NOMO-1 treated with DMSO at 0.1 percent for 48 hours (cell line): ENCODE results near the gene APOBEC3H.
A peak's percentile ranks its signal among the peaks of the same experiment; 100 is the strongest.

Experiments
- DNase-seq: peaks from one replicate; lab custom pipeline; 2025; ENCODE audit not compliant: unreplicated experiment; lab: John Stamatoyannopoulos, UW

APOBEC3H gene

DNA sequence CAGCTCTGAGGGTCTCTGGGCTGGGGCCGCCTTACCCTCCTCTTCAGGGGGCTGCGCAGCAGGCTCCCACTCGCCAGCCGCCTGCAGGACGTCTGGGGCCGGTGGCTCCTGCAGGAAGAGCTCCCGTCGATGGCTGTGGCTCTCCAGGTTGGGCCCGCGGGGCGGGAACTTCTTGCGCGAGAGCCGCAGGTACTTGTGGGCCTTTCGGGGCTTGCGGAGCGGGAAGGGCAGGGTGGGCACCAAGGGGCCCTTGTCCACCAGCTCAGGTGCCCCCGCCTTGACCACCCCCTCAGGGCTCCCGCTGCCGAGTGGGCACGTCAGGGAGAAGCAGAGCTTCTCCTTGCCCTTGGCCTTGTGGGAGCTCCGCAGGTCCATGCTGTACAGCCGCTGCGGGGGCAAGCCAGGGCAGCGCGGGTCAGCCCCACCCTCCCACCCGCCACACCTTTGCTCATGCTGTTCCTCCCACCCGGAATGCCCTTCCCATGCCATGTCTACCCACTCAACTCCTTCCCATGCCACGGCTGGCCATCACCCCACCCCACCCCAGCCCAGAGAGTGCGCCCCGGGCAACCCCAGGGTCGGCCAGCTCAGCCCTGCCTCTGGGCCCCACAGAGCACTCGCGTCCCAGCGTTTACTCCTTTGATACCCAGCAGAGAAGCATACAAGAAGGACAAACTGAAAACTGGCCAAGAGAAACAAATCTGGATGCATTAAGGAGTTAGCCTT lies 37.5 kb downstream of the APOBEC3H start:
- DNase-seq, result no peak

DNA sequence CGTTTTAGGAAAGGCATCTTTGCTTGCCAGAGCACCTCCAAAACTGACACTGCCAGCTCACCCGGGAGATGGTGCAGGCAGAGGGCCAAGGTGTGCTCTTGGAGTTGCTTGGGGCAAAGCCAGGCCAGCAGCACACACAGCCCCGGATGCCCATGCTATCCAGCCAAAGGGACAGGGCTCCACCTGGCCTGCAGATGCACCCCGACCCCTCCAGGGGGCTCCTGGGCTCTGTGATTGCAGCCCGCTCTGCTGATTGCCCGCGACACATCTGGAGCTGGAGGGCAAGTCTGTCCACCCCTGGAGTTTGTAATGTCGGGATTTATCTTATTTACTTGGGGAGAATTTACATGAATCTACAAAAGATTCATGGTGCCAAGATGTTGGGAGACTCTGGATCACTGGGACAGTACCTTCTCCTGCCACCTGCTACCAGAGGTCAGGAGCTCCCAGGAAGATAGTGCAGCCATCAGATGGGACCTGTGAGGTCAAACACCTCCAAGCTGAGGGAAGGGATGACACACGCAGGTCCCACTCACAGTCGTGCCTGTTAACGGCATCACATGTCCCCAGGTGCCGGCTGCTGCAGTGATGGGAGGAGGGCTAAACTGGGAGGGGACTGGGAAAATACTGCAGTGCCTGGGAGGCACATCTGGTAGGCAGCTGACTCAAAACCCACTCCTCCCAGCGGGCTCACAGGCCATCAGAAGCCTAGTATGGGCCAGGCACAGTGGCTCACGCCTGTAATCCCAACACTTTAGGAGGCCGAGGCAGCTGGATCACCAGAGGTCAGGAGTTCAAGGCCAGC lies 38.2 kb downstream of the APOBEC3H start:
- DNase-seq, result no peak

DNA sequence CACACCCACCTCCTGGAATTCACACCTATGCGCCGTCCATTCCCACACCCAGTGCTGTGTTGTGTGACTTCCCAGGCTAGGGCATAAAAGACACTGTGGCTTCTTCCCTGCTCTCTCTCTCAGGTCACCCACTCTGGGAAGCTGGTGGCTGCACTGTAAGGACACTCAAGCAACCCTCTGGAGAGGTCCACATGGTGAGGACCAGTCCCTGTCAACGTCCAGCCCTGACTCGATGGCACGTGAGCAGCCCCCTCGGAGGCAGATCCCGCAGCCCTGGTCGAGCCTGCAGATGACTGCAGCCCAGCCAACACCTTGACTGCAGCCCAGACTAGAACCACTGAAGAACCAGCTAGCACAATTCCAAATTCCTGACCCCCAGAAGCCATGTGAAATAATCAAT lies 39.3 kb downstream of the APOBEC3H start:
- no peak for DNase-seq

GRCh38 chr22:39138357-39138997 lies 41.4 kb downstream of the APOBEC3H start:
- DNase-seq, result no peak

GRCh38 chr22:39139933-39140332 lies 42.9 kb downstream of the APOBEC3H start:
- no peak for DNase-seq

- DNase-seq, result no peak
Observed at GRCh38 chr22:39142088-39142680, 45.1 kb downstream of the APOBEC3H start.

GRCh38 chr22:39144101-39144767 lies 47.2 kb downstream of the APOBEC3H start:
- peak; percentile 37 for DNase-seq

- no peak for DNase-seq
Observed at GRCh38 chr22:39146256-39147101, 49.4 kb downstream of the APOBEC3H start.

- DNase-seq, result no peak
Observed at GRCh38 chr22:39147335-39148025, 50.4 kb downstream of the APOBEC3H start.

- DNase-seq, result no peak
Observed at GRCh38 chr22:39148026-39148726, 51.1 kb downstream of the APOBEC3H start.

DNA sequence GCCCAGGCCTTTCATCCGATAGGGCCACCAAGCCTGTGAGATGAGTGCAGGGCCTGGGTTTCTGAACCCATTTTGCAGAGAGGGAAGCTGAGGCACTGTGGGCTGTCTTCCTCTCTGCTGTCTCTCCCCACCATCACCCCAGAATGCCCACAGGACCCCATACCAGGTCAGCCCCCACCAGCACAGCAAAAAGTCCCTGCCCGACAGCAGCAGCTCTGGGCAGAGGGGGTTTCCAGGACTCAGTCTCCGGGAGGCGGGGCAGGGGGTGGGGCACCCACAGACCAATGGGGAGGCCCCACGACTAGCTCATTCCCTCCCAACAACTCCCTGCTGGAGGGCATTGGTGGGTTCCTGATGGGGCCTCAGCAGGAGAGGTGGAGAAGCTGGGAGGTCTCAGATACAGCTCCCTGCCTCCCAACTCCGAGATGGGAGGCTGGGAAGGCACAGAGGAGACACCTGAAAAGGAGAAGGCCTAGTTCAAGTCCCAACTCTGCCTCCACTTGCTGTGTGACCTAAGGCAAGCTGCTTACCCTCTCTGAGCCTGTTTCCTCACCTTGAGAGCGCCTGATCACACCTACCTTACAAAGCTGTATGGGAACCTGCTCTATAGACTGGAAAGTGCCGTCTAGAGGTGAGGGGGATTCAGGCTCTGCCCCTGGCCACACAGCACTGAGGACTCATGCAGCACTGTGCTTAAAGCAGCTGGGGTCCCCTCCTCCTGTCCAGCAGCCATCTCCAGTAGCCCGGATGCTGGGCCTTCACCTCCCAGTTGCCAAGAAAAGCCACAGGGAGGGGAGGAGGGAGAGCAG lies 51.9 kb downstream of the APOBEC3H start:
- no peak for DNase-seq

DNA sequence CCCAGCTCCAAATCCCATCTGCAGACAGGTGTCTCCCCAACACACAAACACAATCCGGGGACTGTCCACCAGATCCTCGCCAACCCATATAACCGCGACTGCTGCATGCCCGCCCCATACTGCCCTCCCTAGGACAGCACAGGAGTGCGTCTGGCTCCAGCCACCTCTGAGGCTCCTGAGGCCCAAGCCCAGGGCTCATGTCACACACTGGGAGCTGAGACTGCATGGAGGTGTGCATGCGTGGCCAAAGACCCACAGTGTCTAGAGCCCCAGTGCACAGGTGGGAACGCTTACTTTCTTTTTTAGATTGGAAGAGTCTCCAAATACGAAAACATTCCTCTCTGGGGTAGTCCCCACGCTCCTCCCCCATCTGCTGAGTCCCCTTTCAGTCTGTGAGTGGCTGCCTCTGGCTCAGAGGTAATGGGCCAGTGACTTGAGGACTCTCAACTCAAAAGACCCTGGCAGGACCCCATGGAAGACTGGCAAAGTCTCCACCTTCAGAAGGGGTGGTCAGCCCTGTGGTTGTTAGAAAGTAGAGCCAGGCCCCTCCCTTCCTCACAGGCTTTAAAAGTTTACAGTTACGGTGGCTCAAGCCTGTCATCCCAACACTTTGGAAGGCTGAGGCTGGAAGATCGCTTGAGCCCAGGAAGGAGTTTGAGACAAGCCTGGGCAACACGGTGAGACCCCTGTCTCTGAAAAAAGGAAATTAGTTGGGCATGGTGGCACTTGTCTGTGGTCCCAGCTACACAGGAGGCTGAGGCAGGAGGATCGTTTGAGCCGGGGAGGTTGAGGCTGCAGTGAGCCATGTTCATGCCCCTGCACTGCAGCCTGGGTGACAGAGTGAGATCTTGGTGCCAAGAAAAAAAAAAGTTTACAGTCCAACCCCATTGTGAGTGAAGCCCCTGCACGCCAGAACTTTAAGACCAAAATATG lies 53.1 kb downstream of the APOBEC3H start:
- no peak for DNase-seq

- no peak for DNase-seq
Observed at GRCh38 chr22:39150848-39151215, 53.8 kb downstream of the APOBEC3H start.

DNA sequence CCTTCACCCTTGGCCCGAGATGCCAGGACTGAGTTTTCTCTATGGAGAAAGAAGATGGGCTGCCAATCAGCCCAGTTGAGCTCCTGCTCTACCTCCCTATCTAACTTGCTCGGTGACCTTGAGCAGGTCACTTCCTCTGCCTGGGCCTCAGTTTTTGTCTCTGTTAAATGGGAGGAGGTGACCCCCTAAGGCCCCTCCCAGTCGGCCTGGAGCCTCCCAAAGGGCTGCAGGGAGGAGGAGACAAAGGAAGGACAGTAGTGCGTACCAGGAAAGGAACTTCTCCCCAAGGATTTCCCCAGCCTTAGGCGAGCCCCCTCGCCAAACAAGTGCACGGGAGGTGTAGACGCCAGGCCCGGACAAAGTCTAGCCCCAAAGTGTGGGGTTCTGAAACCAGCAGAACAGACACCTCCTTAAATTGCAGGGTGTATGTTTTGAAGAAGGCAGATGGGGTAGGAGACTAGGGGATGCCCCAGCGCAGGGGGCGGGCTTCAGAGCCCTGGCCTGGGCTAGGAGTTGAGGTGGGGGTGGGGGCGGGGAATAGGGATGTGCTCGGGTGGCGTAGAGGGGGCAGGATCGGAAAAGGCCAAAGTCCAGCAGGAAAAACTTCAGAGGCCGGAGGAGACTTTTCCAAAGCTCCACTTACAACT lies 54.4 kb downstream of the APOBEC3H start:
- DNase-seq, result no peak

GRCh38 chr22:39152024-39152510 lies 55.0 kb downstream of the APOBEC3H start:
- DNase-seq, result no peak

GRCh38 chr22:39152511-39153219 lies 55.6 kb downstream of the APOBEC3H start, which contains the start of gene CBX7:
Gene CBX7, minus strand, starts transcription at chr22:39152680. Its CDS starts 236 bp downstream, at chr22:39152444.
- DNase-seq, result peak; percentile 63
